GM19455 (cell line): Measurements from ENCODE around the gene TRAFD1.
"Not testable (repeated sequence)": the region's sequence is repeated elsewhere in the genome, so short reads cannot be mapped to it uniquely, and the experiment has no call there.

Source experiments
- ATAC-seq: cut with Tn5 transposase; IDR thresholded peaks from one replicate; pipeline ENCODE4 v1.9.1; 2021; ENCODE audit not compliant: unreplicated experiment

The TRAFD1 gene, protein sequence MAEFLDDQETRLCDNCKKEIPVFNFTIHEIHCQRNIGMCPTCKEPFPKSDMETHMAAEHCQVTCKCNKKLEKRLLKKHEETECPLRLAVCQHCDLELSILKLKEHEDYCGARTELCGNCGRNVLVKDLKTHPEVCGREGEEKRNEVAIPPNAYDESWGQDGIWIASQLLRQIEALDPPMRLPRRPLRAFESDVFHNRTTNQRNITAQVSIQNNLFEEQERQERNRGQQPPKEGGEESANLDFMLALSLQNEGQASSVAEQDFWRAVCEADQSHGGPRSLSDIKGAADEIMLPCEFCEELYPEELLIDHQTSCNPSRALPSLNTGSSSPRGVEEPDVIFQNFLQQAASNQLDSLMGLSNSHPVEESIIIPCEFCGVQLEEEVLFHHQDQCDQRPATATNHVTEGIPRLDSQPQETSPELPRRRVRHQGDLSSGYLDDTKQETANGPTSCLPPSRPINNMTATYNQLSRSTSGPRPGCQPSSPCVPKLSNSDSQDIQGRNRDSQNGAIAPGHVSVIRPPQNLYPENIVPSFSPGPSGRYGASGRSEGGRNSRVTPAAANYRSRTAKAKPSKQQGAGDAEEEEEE

DNA sequence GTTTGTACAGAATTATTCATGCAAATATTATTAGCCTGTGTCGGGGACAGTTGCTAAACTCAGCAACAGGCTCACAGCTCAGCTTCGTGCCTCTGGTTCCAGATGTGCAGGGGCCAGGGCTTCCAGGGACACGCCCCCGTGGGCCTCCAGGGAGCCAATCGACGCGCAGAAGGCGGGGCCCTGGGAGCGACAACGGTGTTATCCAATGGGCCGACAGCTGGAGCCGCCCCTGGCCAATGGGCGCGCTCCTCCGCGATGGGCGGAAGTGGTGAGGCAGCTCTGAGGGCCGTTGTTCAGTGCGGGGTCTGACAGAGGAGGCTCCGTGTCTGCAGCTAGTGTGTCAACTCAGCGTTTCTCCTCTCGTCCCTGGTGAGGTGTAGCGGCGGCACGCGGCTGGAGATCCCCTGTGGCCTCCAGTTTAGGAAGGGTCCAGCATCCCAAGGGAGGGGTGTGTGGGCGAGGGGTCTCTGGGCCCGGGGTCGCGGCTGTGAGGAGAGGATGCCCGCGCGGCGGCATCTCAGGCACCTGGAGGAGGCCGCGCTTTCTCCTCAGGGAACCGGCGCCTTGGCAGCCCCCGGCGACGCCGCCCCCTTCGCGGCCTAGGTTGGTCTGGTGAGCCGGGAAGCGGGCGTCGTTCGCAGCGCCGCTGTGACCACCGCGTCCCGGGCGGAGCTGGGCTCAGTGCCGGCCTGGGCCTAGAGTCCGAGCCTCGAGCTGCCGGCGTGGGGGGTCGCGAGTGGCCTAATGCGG lies at the start of gene TRAFD1:
TRAFD1 (plus strand) TSS at position 311 of the 750 bp plus-strand sequence. CDS start 4,963 bp downstream, outside the sequence.
- peak; percentile 95 for ATAC-seq

DNA sequence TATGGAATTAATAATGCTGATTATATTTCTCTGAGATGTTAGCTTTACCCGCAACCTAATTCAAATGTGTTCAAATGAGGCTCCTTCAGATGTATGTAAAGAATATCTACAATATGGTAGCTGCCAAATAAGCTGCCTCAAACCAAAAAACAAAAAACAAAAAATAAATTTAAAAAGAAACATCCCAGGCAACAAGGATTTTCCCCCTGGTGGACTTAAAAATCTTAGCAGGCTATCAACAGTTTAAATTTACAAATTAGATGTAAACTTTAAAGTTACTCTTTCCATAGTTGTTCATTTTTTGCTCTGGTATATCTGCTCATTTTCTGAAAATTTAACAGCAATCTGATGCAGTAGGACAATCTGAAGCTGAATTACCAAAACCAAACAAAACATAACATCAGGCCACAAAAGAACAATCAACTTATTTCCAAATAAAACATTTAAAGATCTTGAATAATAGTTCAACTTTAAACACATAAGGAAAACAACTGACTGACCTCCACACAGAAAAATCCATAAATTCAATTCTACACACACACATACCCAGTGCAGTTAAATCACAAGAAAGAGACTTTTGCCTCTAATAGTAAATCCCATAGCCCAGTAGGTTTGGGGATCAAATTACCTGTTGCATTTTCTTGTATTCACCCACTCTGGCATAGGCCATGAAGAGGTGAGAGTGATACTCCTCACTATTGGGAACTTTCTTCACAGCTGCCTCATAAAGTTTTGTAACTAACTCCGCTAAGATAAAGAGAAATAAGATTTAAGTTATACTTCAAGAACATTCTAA lies 38.1 kb upstream of the TRAFD1 start:
- ATAC-seq = no peak

DNA sequence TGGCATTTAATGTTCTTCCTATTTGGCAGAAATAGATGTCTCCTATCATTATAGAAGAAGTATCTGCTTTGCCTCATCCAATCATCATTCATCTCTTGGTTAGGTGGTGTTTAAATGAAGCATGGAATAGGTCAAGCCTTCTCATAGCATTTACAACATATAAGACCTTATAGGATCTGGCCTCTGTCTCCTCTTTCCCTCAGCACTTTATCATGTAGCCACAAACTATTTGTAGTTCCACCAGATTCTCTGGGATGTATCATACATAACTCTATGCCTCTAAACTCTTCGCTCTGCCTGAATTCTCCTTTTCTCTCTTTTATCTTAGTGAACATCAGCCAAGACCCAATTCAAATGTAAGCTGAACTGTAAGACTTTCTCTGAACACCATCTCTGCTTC lies 37.5 kb upstream of the TRAFD1 start:
- ATAC-seq = no peak

DNA sequence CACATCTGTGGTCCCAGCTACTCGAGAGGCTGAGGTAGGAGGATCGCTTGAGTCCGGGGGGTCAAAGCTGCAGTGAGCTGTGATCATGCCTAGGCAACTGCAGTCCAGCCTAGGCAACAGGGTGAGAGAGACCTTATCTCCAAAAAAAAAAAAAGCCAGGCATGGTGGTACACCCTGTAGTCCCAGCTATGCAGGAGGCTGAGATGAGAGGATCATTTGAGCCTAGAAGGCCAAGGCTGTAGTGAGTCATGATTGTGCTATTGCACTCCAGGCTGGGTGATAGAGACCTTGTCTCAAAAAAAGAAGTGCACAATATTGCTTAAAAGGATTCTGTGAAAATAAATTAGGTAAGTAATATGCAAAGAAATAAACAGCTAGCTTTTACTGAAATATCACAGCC lies 33.8 kb upstream of the TRAFD1 start:
- no peak for ATAC-seq

DNA sequence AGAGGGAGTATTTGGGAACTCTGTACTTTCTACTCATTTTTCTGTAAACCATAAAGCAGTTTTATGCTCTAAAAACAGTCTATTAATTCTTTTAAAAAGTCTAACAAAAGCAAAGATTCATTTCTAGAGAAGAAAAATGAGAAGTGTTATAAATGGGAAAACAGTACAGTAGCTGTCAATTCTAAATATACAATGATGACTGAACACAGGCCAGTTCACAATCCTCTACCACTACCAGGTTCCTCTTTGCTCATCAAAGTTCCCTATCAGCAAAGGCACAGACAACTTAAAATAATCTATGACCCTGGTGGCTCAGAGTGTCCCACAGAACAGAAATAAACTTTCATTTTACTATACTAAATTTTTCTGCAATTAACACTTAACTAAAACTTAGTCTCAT lies 29.3 kb upstream of the TRAFD1 start:
- ATAC-seq = no peak

DNA sequence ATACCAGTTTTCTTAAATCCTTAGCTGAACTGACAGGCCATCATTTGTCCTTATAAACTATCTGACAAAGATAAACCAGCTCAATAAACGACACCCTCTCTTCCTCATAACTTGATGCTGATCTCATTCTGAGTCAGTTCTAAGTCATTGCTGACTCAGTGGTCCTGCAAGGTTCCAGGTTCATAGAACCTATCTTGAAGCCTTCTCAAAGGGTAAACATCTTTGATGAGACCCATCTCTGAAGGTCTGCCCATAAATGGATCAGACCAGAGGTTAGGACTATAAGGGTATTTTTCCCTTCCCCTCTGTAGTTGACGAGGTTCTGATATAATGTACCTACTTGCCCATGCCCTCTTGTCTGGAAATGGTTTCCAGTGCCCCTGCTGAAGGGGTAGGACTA lies 28.7 kb upstream of the TRAFD1 start:
- ATAC-seq = no peak

DNA sequence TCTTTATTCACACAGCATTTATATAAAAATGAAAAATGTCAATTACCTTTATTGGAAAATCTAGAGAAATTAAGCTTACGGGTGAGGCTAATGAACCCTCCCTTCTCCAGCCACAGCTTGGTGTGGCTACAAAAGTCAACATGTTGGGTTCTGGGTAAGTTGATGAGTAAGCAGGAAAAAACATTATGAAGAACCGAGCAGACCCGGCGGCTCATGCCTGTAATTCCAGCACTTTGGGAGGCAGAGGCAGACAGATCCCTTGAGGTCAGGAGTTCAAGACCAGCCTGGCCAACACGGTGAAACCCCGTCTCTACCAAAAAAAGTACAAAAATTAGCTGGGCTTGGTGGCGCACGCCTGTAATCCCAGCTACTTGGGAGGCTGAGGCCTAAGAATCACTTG lies 27.7 kb upstream of the TRAFD1 start:
- ATAC-seq = no peak

DNA sequence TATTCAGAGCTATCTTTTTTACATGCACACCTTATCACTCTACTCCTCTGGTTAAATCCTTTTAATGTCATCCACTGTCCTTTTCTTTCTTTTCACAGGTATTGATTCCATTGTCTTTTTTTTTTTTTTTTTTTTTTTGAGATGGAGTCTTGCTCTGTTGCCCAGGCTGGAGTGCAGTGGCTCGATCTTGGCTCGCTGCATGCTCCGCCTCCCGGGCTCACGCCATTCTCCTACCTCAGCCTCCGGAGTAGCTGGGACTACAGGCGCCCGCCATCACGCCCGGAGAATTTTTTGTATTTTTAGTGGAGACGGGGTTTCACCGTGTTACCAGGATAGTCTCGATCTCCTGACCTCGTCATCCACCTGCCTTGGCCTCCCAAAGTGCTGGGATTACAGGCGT lies 24.9 kb upstream of the TRAFD1 start:
- not testable (repeated sequence) for ATAC-seq

DNA sequence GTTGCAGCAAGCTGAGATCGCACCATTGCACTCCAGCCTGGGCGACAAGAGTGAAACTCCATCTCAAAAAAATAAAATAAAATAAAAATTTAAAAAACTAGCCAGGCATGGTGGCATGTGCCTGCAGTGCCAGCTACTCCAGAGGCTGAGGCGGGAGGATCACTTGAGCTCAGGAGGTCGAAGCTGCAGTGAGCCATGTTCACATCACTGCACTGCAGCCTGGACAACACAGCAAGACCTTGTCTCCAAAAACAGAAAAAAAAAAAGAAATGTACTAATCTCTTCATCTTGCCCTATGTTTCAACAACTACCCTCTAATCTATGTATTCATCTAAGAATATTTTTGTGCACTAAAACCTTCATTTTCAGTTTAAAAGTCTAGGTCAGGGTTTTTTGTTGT lies 23.2 kb upstream of the TRAFD1 start:
- no peak for ATAC-seq

DNA sequence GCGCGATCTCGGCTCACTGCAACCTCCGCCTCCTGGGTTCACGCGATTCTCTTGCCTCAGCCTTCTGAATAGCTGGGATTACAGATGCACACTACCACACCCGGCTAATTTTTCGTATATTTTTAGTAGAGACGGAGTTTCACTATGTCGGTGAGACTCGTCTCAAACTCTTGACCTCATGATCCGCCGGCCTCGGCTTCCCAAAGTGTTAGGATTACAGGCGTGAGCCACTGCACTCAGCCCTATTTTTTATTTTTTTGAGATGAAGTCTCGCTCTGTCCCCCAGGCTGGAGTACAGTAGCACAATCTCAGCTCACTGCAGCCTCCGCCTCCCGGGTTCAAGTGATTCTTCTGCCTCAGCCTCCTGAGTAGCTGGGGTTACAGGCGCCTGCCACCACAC lies 22.6 kb upstream of the TRAFD1 start:
- ATAC-seq = not testable (repeated sequence)

DNA sequence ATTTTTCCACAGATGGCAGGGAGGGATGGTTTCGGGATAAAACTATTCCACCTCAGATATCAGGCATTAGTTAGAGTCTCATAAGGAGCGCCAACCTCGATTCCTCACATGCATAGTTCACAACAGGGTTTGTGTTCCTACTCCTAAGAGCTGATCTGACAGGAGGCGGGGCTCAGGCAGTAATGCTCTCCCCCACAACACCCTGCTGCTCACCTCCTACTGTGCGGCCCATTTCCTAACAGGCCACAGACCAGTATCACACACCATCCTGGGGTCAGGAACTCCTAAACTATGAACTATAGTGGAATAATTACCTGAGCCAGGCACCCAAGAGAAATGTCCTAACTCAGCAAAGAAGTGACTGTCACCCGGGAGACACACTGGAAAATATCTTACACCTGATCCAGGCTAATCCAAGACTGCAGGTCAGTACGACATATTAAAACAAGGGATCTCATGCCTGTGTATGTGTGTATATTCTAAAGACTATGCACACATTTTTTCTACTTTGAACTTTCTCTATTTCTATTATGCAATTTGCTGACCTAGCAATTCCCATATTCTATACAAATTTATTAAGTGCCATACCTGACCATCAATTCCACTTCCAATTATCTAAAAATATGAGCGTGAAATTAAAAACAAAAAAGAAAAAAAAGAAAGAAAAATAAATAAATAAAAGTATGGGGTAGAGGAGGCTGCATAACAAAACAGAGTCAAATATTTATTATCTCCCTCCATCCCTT lies 21.4 kb upstream of the TRAFD1 start:
- ATAC-seq = no peak

DNA sequence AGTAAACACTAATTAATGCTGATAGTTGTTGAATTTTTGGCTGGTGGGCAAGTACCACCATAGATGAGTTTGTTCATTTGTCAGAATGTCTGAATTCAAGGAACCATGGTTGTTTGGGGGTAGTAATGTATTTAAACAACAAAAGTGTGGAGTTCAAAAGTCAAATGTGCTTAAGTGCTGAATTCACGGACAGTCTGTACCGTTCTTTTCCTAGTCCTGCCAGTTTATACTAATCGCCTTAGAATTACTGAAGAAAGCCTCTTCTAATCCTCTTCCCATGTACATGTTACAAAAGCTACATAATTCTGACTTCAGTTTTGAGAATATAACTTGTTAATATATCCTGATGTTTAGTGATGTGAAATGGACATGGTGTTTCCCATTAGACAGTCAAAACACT lies 19.5 kb upstream of the TRAFD1 start:
- no peak for ATAC-seq

DNA sequence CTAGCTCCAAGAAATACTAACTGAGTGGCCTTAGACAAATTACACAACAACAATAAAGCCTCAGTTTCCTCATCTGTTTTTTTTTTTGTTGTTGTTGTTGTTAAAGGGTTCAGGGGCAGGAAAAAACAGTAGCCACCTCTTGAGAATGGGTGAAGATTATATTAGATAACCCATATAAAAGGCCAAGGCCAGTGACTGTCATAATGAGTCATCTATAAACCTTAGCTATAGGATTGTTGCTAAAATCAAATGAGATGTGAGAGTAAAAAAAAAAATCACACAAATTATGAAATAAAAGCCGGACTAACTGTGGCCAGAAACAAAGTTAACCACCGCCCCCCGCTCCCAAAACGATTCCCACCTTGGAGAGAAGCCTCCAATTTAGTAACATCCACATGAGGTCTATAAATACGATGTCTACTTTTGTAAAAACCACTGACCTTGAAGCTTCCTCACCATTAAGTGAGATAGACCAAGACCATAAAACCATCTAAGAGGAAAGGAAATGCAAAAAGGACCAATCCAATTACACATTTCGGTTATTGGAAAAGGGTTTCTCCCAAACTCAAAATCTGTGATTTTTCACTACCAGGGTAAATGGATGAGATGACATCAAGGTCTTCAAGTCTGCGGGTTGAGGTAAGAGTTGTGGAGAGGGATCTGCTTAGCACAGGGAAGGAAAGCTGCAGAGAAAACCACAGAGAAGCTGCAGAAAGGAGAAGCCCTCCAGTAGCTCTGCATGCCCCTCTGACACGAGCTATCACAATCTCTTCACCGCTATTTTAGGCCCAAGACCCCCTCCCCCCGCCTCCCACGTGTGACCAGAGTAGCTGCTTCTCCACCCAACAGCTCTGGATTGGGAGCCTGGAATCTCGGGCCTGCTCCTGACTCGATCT lies 17.8 kb upstream of the TRAFD1 start:
- ATAC-seq = no peak

DNA sequence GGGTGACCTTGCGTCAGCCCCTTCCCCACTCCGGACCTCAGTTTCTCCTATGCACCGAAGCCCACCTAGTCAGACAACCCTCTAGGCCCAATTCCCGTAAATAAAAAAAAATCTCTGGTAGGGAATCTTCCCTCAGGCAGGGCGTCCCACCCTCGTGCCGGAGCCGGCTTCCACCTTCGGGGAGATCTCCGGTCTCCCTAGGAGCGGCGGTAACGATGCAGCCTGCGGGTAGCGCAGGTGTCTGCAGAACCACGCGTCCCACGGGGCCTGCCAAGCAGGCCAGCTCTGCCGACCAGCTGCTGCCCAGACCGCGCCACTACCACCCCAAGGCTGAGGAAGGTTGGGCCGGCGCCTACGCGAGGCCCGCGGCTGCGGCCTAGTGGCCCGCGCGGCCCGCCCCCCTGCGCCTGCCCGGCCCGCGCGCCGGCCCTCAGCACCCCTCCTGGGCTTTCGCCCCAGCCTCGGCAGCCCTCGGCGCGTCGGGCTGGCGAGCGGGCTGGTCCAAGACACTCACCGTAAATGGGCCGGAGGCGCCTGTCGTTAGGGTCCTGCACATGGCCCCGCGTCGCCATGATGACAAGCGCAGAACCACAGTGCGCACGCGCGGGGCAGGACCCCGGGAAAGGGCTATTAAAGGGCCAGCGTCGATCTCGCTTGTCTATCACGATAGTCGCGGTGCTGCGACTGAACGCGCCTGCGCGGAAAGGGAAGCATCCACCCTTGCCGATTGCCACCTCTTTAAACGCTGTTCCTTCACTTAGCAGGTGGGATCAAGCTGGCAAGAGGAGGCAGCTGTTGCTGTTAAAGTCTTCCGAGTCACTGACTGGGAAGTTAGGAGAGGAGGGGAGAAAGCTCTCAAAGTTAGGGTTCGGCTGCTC lies 16.9 kb upstream of the TRAFD1 start, which contains the start of gene NAA25:
NAA25 (minus strand) TSS at position 582 of the 878 bp plus-strand sequence; CDS start at position 572, 10 bp downstream.
- ATAC-seq = peak; percentile 65

DNA sequence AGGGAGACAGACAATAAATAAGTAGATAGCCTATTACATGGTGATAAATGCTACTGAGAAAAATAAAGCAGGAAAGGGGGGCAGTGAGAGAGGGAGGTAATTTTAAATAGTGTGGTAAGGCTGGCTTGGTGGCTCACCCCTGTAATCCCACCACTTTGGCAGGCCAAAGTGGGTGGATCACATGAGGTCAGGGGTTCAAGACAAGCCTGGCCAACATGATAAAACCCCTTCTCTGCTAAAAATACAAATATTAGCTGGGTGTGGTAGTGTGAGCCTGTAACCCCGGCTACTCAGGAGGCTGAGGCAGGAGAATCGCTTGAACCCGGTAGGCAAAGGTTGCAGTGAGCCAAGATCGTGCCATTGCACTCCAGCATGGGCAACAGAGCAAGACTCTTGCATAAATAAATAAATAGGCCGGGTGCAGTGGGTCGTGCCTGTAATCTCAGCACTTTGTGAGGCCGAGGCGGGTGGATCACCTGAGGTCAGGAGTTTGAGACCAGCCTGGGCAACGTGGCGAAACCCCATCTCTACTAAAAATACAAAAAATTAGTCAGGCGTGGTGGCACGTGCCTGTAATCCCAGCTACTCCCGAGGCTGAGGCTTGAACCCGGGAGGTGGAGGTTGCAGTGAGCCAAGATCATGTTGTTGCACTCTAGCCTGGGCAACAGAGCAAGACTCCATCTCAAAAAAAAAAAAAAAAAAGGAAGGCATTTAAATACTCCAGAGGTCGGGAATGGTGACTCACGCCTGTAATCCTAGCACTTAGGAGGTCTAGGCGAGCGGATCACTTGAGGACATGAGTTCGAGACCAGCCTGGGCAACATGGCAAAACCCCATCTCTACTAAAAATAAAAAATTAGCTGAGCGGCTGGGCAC lies 14.3 kb upstream of the TRAFD1 start:
- ATAC-seq = not testable (repeated sequence)

DNA sequence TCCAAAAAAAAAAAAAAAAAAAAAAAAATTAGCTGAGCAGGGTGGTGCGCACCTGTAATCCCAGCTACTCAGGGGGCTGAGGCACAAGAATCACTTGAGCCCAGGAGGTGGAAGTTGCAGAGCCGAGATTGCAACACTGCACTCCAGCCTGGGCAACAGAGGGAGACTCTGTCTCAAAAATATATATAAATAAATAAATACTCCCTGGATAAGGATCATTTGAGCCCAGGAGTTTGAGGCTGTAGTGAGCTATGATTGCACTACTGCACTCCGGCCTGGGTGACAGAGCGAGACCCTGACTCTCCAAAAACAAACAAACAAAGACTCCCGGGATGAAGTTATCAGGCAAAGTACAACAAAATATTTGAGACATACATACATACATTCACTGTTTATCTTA lies 13.4 kb upstream of the TRAFD1 start:
- ATAC-seq = no peak

DNA sequence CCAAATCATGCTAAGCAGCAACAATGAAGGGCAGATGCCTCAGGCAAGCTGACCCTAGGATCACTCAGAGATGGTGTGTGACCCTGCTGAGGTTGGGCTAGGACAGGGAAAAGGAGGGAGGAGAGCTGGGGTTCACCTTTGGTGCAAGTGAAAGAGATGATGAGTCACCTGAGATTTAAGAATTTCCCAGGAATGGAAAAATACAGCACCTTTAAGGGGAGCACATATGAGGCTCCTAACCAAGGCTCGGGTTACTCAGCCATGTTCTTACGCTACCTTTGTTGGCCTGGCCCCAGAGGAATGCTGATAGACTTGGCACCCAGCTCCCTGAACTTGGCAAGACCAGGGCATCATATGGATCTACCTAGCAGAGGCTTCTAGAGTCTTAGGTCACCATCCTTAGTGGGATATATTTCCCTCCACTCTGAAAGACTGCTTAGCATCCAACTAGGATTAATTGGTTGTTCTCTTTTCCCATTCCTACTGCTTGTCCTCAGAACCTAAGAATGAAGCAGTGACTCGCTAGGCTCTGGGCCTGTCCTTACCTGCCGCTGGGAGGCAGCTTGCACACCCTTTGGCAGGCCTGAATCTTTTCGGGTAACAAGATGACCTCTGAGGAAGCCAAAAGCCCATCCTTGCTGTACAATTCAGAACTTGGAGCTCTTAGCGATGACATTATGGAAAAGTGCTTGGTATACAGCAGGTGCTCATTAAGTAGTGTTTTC lies 12.8 kb upstream of the TRAFD1 start:
- no peak for ATAC-seq
